Immature natural killer cell (primary cell): ENCODE measurements around the gene FOXP1. TPM values are rescaled to one million over a fixed set of nuclear protein-coding genes. Genes with fewer than 3 reads are reported as not detected.

Experiments
- DNase-seq, 3 donors: peaks; one replicate each; pipeline ENCODE4 v3.0.0; 2022; ENCODE audit warnings: mixed read lengths in 1 of 3
- H3K27ac Mint-ChIP-seq, 6 donors: one replicate each; pipeline ENCODE4 v1.8.0; 2020; ENCODE audit warnings: mixed read lengths in 6 of 6, mild to moderate bottlenecking in 5 of 6, inconsistent platforms in 4 of 6, moderate library complexity in 3 of 6
- H3K27me3 Mint-ChIP-seq, 3 donors: one replicate each; pipeline ENCODE4 v1.8.0; 2020 to 2021; ENCODE audit warnings: low read depth in 3 of 3, mild to moderate bottlenecking in 3 of 3, mixed read lengths in 3 of 3, moderate library complexity in 3 of 3, inconsistent platforms in 1 of 3
- H3K36me3 Mint-ChIP-seq, 3 donors: one replicate each; pipeline ENCODE4 v1.8.0; 2020; ENCODE audit warnings: mixed read lengths in 3 of 3, inconsistent platforms in 2 of 3, mild to moderate bottlenecking in 2 of 3
- H3K4me1 Mint-ChIP-seq, 2 donors: one replicate each; pipeline ENCODE4 v1.8.0; 2020; ENCODE audit warnings: inconsistent platforms in 2 of 2, mild to moderate bottlenecking in 2 of 2, mixed read lengths in 2 of 2, moderate library complexity in 1 of 2
- H3K4me3 Mint-ChIP-seq, 5 donors: one replicate each; pipeline ENCODE4 v1.8.0; 2020; ENCODE audit warnings: mild to moderate bottlenecking in 5 of 5, mixed read lengths in 5 of 5, inconsistent platforms in 3 of 5, moderate library complexity in 3 of 5
- H3K9me3 Mint-ChIP-seq, 6 donors: one replicate each; pipeline ENCODE4 v1.8.0; 2020; ENCODE audit warnings: mild to moderate bottlenecking in 6 of 6, mixed read lengths in 6 of 6, inconsistent platforms in 4 of 6, moderate library complexity in 3 of 6
- polyA plus RNA-seq, 3 donors: library from polyadenylated mRNA; unstranded; fragments of 300-500 nt; fragmentation: Illumina TruSeq; gene quantifications; one replicate each; pipeline ENCODE4 v1.2.3, GENCODE V29; 2021

Gene FOXP1
- polyA plus RNA-seq, 3 donors from 2014 or later = 68.2 to 133 (median 84.0) TPM

GRCh38 chr3:71168880-71169411 is 414.6 kb downstream of the FOXP1 start:
- H3K27ac Mint-ChIP-seq = no peak overlapping the region
- no peaks in the 10 kb centered on the region for H3K4me1 Mint-ChIP-seq
- H3K36me3 Mint-ChIP-seq = peaks cover 0 to 14% (median 13%) of the 10 kb centered on the region in 3 donors
- no peaks in the 10 kb centered on the region for H3K9me3 Mint-ChIP-seq
- H3K27me3 Mint-ChIP-seq = no peaks in the 10 kb centered on the region
- no peak overlapping the region for H3K4me3 Mint-ChIP-seq
- DNase-seq = no peak

DNA sequence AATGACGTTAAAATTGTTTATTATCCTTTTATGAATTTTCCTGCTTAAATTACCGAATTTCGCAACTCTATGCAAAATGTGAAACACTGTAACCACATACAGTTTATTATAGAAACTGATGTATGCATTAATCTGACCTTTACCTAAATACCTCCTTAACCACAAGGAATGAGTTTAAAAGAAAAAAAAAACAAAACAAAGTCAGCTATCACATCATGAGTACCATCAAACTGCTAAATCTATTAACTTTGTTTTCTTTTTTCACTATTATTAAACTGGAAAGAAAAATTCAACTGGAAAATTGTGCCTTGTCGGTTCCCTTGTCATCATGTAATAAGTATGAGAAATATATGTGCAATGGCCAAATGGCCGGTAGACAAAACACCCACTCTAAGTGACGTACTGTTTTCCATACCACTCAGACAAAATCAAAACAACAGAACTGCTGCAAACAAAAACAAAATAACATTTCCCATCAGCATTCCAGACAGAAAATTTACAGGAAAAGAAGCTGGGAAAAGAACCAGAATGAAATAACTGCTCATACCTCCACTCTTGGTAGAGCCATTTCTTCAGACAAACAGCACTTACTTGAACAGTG is 415.3 kb downstream of the FOXP1 start:
- H3K27me3 Mint-ChIP-seq = no peaks in the 10 kb centered on the region

GRCh38 chr3:71166339-71167240 is 416.9 kb downstream of the FOXP1 start:
- H3K27me3 Mint-ChIP-seq = no peaks in the 10 kb centered on the region
- H3K27ac Mint-ChIP-seq = no peak overlapping the region
- H3K4me1 Mint-ChIP-seq = no peaks in the 10 kb centered on the region
- DNase-seq = no peak
- H3K9me3 Mint-ChIP-seq = no peaks in the 10 kb centered on the region
- peaks cover 0 to 14% (median 13%) of the 10 kb centered on the region in 3 donors for H3K36me3 Mint-ChIP-seq
- H3K4me3 Mint-ChIP-seq = no peak overlapping the region

More for the DNA sequence above, 415.3 kb downstream of the FOXP1 start:
- no peak for DNase-seq
- no peaks in the 10 kb centered on the region for H3K4me1 Mint-ChIP-seq
- peaks cover 0 to 14% (median 13%) of the 10 kb centered on the region in 3 donors for H3K36me3 Mint-ChIP-seq
- H3K9me3 Mint-ChIP-seq = no peaks in the 10 kb centered on the region
- no peak overlapping the region for H3K4me3 Mint-ChIP-seq
- H3K27ac Mint-ChIP-seq = peak overlapping the region in 1 of 6 donors; percentile 35

- H3K4me1 Mint-ChIP-seq = peaks cover 0 to 5% of the 10 kb centered on the region in 2 donors
- no peaks in the 10 kb centered on the region for H3K27me3 Mint-ChIP-seq
- no peaks in the 10 kb centered on the region for H3K9me3 Mint-ChIP-seq
- no peak overlapping the region for H3K4me3 Mint-ChIP-seq
- H3K27ac Mint-ChIP-seq = no peak overlapping the region
- peaks cover 0 to 14% (median 8%) of the 10 kb centered on the region in 3 donors for H3K36me3 Mint-ChIP-seq
- DNase-seq = no peak
Observed at GRCh38 chr3:71164881-71165280, 418.6 kb downstream of the FOXP1 start.

DNA sequence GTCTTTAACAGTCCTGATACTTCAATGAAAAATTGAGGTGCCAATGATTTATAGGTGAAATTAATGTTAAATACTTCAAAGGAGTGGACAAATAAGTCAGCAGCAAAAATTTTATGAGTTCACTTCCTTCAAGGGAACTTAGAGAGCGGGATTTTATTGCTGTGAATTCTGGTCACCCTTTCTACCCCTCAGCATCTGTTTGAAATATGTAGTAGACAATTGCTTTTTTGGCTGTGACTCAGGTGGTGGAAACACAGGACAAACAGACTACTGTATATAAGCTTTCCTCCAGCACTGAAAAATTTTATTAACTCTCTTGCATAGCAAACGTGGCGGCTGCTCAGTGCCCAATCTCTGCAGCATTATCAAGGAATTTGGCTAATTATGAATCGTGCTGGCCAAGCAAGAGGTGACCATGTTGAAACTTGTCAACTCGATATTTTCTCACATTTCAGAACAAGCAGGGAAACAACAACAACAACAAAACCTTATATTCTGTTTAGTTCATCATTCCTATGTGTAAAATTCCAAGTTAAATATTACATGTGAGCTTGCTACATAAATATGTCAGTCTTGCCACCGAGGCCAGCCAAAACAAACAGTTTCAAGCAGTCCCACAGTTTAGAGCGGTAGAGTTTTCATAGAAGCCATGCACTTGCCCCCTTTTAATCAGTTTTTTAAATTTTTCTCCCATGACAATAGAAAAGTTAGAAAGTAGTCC is 420.2 kb downstream of the FOXP1 start:
- no peak for DNase-seq
- peaks cover 0 to 14% (median 8%) of the 10 kb centered on the region in 3 donors for H3K36me3 Mint-ChIP-seq
- peaks cover 0 to 5% of the 10 kb centered on the region in 2 donors for H3K4me1 Mint-ChIP-seq
- no peak overlapping the region for H3K4me3 Mint-ChIP-seq
- no peaks in the 10 kb centered on the region for H3K27me3 Mint-ChIP-seq
- no peak overlapping the region for H3K27ac Mint-ChIP-seq
- H3K9me3 Mint-ChIP-seq = no peaks in the 10 kb centered on the region

- H3K27ac Mint-ChIP-seq = no peak overlapping the region
- no peak for DNase-seq
- H3K27me3 Mint-ChIP-seq = no peaks in the 10 kb centered on the region
- H3K4me3 Mint-ChIP-seq = no peak overlapping the region
- H3K36me3 Mint-ChIP-seq = peaks cover 0 to 17% (median 8%) of the 10 kb centered on the region in 3 donors
- H3K9me3 Mint-ChIP-seq = no peaks in the 10 kb centered on the region
- peaks cover 0 to 5% of the 10 kb centered on the region in 2 donors for H3K4me1 Mint-ChIP-seq
Observed at GRCh38 chr3:71162221-71162620, 421.3 kb downstream of the FOXP1 start.

DNA sequence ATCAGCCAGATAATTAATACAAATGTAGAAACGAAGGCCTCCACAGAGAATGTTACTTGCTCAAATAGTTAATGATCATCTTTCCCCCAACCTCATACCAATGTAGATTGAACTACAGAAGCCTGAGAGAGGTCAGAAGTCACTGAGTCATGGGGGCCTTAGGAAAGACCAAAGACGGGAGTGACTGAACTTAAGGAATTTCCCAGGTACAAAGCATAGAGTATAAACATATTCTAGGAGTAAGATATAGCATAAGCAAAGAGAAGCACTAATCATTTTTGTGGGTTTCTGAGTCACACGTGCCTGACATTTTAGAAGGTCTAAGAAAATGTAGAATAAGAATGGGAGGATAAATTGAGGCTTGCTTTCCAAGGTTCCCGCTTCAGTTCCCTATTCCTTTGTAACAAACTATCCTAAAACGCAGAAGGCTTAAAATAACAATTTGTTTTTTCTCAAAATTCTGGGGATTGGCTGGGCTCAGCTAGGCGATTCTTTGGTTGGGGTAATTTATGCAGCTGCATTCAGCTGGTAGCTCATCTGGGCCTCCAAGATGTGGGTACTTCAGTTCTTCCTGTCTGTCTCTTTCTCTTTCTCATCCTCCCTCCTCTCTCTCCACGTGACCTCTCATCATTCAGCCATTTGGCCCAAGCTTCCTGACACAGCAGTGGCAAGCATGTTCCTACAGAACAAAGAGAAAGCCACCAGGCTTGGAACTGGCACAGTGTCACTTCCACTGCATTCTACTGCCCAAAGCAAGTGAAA is 422.6 kb downstream of the FOXP1 start:
- peaks cover 0 to 18% (median 6%) of the 10 kb centered on the region in 3 donors for H3K36me3 Mint-ChIP-seq
- no peaks in the 10 kb centered on the region for H3K9me3 Mint-ChIP-seq
- no peak overlapping the region for H3K27ac Mint-ChIP-seq
- H3K4me1 Mint-ChIP-seq = peaks cover 0 to 5% of the 10 kb centered on the region in 2 donors
- no peaks in the 10 kb centered on the region for H3K27me3 Mint-ChIP-seq
- no peak for DNase-seq
- no peak overlapping the region for H3K4me3 Mint-ChIP-seq

DNA sequence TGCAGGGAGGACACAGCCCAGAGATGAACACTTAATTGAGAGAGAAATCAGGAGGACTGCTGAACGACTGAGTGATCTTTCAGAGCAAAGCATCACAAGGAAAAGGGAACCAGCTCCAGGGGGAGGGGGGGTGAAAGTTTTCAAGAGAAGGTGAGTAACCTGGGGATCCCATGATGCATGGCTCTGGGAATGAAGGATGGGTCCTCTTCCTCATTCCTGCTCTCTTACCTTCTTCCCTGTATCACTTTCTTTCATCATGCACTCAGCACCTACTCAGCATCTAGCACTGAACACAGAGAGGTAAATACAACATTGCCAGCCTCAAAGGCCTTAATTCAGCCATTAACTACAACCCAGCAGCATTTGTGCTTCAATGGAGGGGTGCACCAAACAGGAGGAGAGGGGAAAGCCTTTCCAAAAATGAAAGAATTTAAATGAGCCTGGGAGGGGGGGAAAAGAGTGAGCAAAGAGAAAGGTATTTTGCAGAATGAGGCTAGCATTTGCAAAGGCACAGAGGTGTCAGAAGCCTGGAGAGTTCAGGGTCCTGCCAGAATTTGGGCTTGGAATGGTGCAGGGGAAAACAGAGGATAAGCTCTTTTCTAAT is 427.4 kb downstream of the FOXP1 start:
- no peaks in the 10 kb centered on the region for H3K27me3 Mint-ChIP-seq
- no peaks in the 10 kb centered on the region for H3K9me3 Mint-ChIP-seq
- H3K4me1 Mint-ChIP-seq = peaks cover 0 to 2% of the 10 kb centered on the region in 2 donors
- H3K27ac Mint-ChIP-seq = no peak overlapping the region
- DNase-seq = no peak
- no peak overlapping the region for H3K4me3 Mint-ChIP-seq
- peaks cover 0 to 17% (median 0%) of the 10 kb centered on the region in 3 donors for H3K36me3 Mint-ChIP-seq

DNA sequence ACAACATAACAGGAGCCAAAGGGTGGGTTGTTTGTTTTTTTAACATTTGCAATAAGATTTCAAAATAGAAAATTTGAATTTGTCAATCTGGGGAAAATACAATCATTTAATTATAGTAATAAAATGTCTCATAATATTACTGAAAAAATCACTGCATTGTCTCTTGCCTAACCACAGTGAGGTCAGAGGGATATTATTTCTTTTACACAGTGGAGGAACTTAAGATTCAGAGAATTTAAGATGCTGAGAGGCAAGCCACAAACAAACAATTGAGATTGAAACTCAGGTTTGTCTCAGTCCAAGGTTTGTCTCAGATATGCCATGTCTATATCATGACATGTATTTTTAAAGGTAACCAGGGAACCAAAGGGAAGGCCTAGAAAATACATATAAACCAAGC is 428.7 kb downstream of the FOXP1 start:
- Mint-ChIP-seq H3K9me3 (no peaks in the 10 kb centered on the region), H3K4me3 (no peak overlapping the region), H3K27me3 (no peaks in the 10 kb centered on the region), H3K27ac (no peak overlapping the region), H3K36me3 (peaks cover 0 to 17% (median 0%) of the 10 kb centered on the region in 3 donors), H3K4me1 (no peaks in the 10 kb centered on the region)
- no peak for DNase-seq

DNA sequence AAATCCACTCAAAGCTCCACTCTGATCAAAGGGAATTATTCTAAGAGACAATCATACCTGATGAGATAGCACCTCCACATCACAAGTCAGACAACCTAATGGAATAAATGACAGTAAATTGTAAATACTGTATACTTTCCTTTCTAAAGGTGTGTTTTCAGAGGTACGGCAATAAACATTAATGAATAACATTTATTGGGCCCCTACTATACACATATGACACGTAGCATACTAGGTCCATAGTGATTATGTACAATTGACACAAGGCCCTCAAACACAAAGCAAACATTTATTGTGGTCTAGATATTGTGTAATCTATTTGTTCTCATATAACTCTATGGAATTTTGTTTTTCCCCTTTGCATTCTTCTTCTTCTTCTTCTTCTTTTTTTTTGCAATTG is 429.8 kb downstream of the FOXP1 start:
- DNase-seq = no peak
- no peaks in the 10 kb centered on the region for H3K4me1 Mint-ChIP-seq
- no peak overlapping the region for H3K27ac Mint-ChIP-seq
- no peak overlapping the region for H3K4me3 Mint-ChIP-seq
- no peaks in the 10 kb centered on the region for H3K9me3 Mint-ChIP-seq
- no peaks in the 10 kb centered on the region for H3K27me3 Mint-ChIP-seq
- H3K36me3 Mint-ChIP-seq = peaks cover 0 to 17% (median 0%) of the 10 kb centered on the region in 3 donors

- H3K4me3 Mint-ChIP-seq = no peak overlapping the region
- H3K27ac Mint-ChIP-seq = no peak overlapping the region
- H3K4me1 Mint-ChIP-seq = no peaks in the 10 kb centered on the region
- H3K36me3 Mint-ChIP-seq = peaks cover 0 to 17% (median 0%) of the 10 kb centered on the region in 3 donors
- H3K9me3 Mint-ChIP-seq = no peaks in the 10 kb centered on the region
- H3K27me3 Mint-ChIP-seq = no peaks in the 10 kb centered on the region
- DNase-seq = no peak
Observed at GRCh38 chr3:71152892-71153265, 430.6 kb downstream of the FOXP1 start.

GRCh38 chr3:71152039-71152891 is 431.3 kb downstream of the FOXP1 start:
- Mint-ChIP-seq H3K9me3 (no peaks in the 10 kb centered on the region), H3K36me3 (peaks cover 0 to 16% (median 0%) of the 10 kb centered on the region in 3 donors), H3K27ac (no peak overlapping the region), H3K4me1 (no peaks in the 10 kb centered on the region), H3K27me3 (no peaks in the 10 kb centered on the region), H3K4me3 (no peak overlapping the region)
- no peak for DNase-seq
